ENCODE data around the gene LRRC14B.

DNA sequence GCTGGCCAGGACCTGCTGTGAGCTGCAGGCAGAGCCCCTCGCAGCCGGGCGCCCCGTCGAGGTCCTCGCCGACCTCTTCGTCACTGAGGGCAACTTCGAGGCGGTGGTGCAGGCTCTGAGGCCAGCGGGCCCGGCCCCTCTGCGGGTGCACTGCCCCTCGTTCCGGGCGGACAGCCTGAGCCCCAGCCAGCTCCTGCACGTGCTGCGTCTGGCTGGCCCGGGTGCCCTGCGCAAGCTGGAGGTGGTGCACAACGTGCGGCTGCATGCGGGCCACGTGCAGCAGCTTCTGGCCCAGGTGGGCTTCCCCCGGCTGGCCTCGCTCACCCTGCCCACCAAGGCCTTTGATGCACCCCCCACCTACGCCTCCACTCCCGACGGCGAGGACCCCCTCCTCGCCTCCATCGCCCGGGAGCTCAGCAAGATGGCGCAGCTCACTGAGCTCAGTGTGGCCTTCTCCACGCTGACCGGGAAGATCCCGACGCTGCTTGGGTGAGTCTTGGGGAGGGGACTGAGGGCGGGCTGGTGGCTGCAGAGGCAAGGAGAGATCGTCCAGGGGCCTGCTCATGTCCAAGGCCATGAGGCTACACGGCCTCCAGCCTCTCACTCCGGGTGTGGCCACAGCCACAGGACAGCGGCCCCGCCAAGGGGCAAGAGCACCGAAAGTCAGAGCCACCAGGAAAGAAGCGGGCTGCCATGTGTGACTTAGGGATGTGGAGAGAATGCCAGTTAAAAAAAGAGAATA is 825 bp downstream of the LRRC14B start:
- TF ChIP-seq POLR2A (IDR thresholded peaks at IDR 0.05; ENCODE audit: low read depth, low read length), result no peak
- TF ChIP-seq POLR2AphosphoS5 (IDR thresholded peaks at IDR 0.05; ENCODE audit: low read depth, low read length), result no peak
- TF ChIP-seq TAF1 (IDR thresholded peaks at IDR 0.05; ENCODE audit: borderline replicate concordance, low read depth, low read length), result no peak
